Transverse colon (tissue), 4 donors: ENCODE data around the gene NRGN. TPM values are rescaled to one million over a fixed set of nuclear protein-coding genes. Genes with fewer than 3 reads are reported as not detected.
A peak's percentile ranks its signal among the peaks of the same experiment; 100 is the strongest.

Experiments
- DNase-seq: peaks from one replicate; pipeline ENCODE4 v3.0.0-alpha.2; 2019
- H3K27ac ChIP-seq, 4 donors: fragments of 200-600 bp; sonication (generic); 2 replicates each; pipeline ENCODE4 v1.5.1; 2016 to 2018; ENCODE audit warnings: inconsistent platforms in 4 of 4
- H3K27me3 ChIP-seq: fragments of 200-600 bp; sonication (generic); 2 replicates; pipeline ENCODE4 v1.5.1; 2017; ENCODE audit warnings: inconsistent platforms
- H3K36me3 ChIP-seq, 4 donors: fragments of 200-600 bp; sonication (generic); 2 replicates each; pipeline ENCODE4 v1.5.1; 2017 to 2019; ENCODE audit warnings: inconsistent platforms in 4 of 4
- H3K4me1 ChIP-seq, 4 donors: fragments of 200-600 bp; sonication (generic); 2 replicates each; pipeline ENCODE4 v1.5.1; 2017 to 2020; ENCODE audit warnings: inconsistent platforms in 4 of 4
- H3K4me3 ChIP-seq, 4 donors: fragments of 200-600 bp; sonication (generic); 1 replicate in 1 of 4; 2 replicates in 3 of 4; pipeline versions ENCODE4 v1.5.1 to v1.6.1; 2017 to 2019; ENCODE audit warnings: inconsistent platforms in 4 of 4
- H3K9me3 ChIP-seq, 2 donors: fragments of 200-600 bp; sonication (generic); 2 replicates each; pipeline ENCODE4 v1.5.1; 2017 to 2019; ENCODE audit warnings: inconsistent platforms in 2 of 2
- EP300 ChIP-seq: sonication (generic); formaldehyde crosslinking; IDR thresholded peaks from one replicate; pipeline ENCODE4 v1.6.1; 2017; ENCODE audit warnings: antibody characterized with exemption, low read depth
- POLR2A ChIP-seq: fragments of 450-650 bp; IDR thresholded peaks from one replicate; pipeline ENCODE4 v1.6.1; 2016; ENCODE audit warnings: antibody characterized with exemption, mild to moderate bottlenecking, moderate library complexity
- POLR2AphosphoS5 ChIP-seq, 3 donors: sonication (generic); formaldehyde crosslinking; IDR thresholded peaks; one replicate each; pipeline ENCODE4 v1.6.1; 2016; ENCODE audit warnings: antibody characterized with exemption in 3 of 3
- WGBS, 2 donors: methylation state at CpG; one replicate each; pipeline ENCODE4 v1.1.5; 2018; ENCODE audit warnings: low coverage in 1 of 2; 5-methylcytosine and 5-hydroxymethylcytosine counted together
- in situ Hi-C, 4 donors: fragments of 200-750 bp; cut with MboI; loops; one replicate each; pipeline versions ENCODE4 v1.15.0 to v1.15.1; 2017; ENCODE audit warnings: low sequenced_read_pairs in 3 of 4, low pct_ligation_motif_present in 1 of 4, low pct_unique_long_range_greater_than_20kb in 1 of 4
- intact Hi-C: fragments of 100-400 bp; cut with DNase I; formaldehyde crosslinking; loops from one replicate; pipeline ENCODE4 v1.15.1; 2023; ENCODE audit warnings: low total_unique reads
- total RNA-seq, 4 donors: library from RNA; depleted of rRNA; stranded (reverse); fragments of >200 nt; gene quantifications; one replicate each; pipeline ENCODE4 v1.1.0, GENCODE V29; 2016
- TF ChIP-seq, protein P1 (sequence below), 5 experiments: fragments of 200-600 bp in 3 of 5; fragments of 450-650 bp in 2 of 5; sonication (generic) in 3 of 5; IDR thresholded peaks; 1 replicate in 2 of 5; 2 replicates in 3 of 5; pipeline ENCODE4 v1.5.1; 2016 to 2017; ENCODE audit warnings: antibody characterized with exemption in 5 of 5, inconsistent platforms in 3 of 5, mild to moderate bottlenecking in 2 of 5, moderate library complexity in 1 of 5

NRGN gene
- total RNA-seq, 4 donors from 2014 or later = 0.96 to 1.5 TPM; not detected in 2

DNA sequence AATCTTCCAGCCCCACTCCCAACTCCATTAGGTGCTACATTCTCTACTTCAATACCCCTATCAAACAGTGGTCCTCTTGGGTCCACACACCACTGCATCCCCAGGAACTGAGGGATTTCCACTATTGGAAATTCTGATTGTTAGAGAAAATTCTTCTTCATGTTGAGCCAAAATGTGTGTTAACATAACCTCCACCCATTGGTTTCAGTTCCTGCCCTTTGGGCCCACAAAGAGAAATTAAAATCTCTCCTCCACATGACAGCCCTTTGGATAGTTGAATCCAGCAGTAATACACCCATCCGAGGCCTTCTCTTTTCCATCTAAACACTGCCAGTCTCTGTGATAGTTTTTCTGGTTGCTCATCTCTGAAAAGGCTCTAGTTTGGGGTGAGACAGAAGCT is 10.2 kb downstream of the NRGN start:
- Histone ChIP-seq H3K27me3 (peaks cover 37% of the 10 kb centered on the region), H3K36me3 (no peaks in the 10 kb centered on the region), H3K4me1 (peaks cover 6 to 68% (median 43%) of the 10 kb centered on the region in 4 donors), H3K27ac (peak overlapping the region in 3 of 4 donors; percentile 70 to 87 (median 75)), H3K9me3 (no peaks in the 10 kb centered on the region), H3K4me3 (no peak overlapping the region)
- no peak for DNase-seq
- WGBS, 2 donors = 75 to 77% methylated on average over 1 of the region's 1 CpG
- in situ Hi-C loops (loop anchor here in 1 of 4 donors (25.0 kb wide), 1 partner anchor 88 kb away; the partner anchor contains the start of genes SIAE and SPA17), intact Hi-C loops (no loop called here)
- TF ChIP-seq, protein P1, sequence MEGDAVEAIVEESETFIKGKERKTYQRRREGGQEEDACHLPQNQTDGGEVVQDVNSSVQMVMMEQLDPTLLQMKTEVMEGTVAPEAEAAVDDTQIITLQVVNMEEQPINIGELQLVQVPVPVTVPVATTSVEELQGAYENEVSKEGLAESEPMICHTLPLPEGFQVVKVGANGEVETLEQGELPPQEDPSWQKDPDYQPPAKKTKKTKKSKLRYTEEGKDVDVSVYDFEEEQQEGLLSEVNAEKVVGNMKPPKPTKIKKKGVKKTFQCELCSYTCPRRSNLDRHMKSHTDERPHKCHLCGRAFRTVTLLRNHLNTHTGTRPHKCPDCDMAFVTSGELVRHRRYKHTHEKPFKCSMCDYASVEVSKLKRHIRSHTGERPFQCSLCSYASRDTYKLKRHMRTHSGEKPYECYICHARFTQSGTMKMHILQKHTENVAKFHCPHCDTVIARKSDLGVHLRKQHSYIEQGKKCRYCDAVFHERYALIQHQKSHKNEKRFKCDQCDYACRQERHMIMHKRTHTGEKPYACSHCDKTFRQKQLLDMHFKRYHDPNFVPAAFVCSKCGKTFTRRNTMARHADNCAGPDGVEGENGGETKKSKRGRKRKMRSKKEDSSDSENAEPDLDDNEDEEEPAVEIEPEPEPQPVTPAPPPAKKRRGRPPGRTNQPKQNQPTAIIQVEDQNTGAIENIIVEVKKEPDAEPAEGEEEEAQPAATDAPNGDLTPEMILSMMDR (IDR thresholded peaks at IDR 0.05) = no peak
- TF ChIP-seq POLR2AphosphoS5 (IDR thresholded peaks at IDR 0.05) (no peak), EP300 (no peak), POLR2A (no peak)

DNA sequence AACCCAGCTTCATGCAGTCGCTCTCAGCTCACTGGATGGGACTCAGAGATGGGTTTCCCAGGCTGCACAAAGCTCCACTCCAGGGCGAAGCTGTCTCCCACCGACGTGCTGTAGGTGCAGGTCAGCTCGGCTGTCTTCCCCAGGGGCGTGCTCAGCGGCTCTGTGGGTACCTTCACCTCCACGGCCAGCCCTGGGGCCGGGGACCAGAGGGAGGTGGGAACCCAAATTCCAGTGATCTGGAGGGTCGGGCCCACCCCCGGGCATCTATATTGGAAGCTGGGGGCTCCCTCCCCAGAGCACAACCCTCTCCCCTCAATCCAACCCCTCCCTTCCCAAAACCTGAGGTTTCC is 11.6 kb downstream of the NRGN start:
- Histone ChIP-seq H3K27me3 (peaks cover 30% of the 10 kb centered on the region), H3K9me3 (no peaks in the 10 kb centered on the region), H3K36me3 (no peaks in the 10 kb centered on the region), H3K4me3 (peak overlapping the region in 3 of 4 donors; percentile 47 to 57 (median 49)), H3K27ac (peak overlapping the region; percentile 81 to 92 (median 85)), H3K4me1 (peaks cover 6 to 56% (median 34%) of the 10 kb centered on the region in 4 donors)
- DNase-seq = no peak
- WGBS, 2 donors = 18% methylated on average over 11 of the region's 11 CpGs; no CpG with 5 or more reads in 1 of the 2 donors
- TF ChIP-seq, protein P1 (IDR thresholded peaks at IDR 0.05) = no peak
- TF ChIP-seq POLR2A (no peak), EP300 (no peak), POLR2AphosphoS5 (IDR thresholded peaks at IDR 0.05) (no peak)
- intact Hi-C loops = no loop called here
- in situ Hi-C loops = loop anchor here in 1 of 4 donors (25.0 kb wide), 1 partner anchor 89 kb away; the partner anchor contains the start of genes SIAE and SPA17

DNA sequence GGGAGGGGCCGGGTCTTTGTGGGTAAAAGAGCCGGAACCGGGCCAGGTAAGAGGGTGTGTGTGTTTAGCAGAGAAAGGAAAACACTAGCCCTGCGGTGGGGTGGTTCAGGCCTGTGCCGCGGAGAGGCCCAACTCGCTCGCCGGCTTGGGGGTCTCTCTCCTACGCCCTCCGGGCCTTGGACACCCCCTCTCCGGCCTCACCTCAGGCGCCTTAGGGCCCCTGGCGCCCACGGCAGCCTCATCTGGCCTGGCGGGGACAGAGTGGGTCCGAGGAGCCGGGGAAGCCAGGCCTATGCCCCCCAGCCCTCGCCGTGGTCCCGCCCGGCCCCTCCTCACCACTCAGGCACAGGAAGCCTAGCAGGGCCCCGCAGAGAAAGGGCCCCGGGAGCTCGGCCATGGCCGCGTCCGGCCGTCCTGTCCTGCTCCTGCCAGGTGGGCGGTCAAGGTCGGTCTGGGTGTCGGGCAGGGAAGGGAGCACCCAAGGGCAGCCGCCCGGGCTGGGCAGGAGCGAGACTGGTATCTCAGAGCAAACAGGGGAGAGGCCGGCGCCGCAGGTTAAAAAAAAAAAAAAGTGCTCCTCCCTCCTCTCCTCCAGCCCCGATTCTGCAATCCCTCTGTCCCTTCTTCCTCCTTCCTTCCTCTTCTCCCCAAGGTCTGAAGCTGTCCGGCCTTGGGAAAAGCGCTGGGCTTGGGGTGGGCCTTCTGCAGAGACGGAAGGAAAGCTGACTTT is 12.2 kb downstream of the NRGN start, which contains the start of gene VSIG2:
TSS of gene VSIG2 (minus strand) at position 515 of the 730 bp plus-strand sequence. CDS start at position 397, 118 bp downstream.
- Histone ChIP-seq H3K27me3 (peaks cover 30% of the 10 kb centered on the region), H3K9me3 (no peaks in the 10 kb centered on the region), H3K27ac (peak within 1 kb of the TSS; percentile 81 to 92 (median 85)), H3K4me3 (peak within 1 kb of the TSS; percentile 4 to 57 (median 48)), H3K36me3 (no peaks in the 10 kb centered on the region), H3K4me1 (peaks cover 6 to 51% (median 29%) of the 10 kb centered on the region in 4 donors)
- 19 to 21% methylated on average over 4 to 41 of the region's 42 CpGs for WGBS, 2 donors
- in situ Hi-C loops (loop anchor here in 1 of 4 donors (25.0 kb wide), 1 partner anchor 90 kb away; the partner anchor contains the start of genes SIAE and SPA17), intact Hi-C loops (no loop called here)
- peak; percentile 58 for DNase-seq
- TF ChIP-seq POLR2A = peak; percentile 83
- TF ChIP-seq, protein P1 (IDR thresholded peaks at IDR 0.05) = no peak
- no peak for TF ChIP-seq EP300
- TF ChIP-seq POLR2AphosphoS5 (IDR thresholded peaks at IDR 0.05) = peak in 2 of 3 donors; percentile 61 to 71

DNA sequence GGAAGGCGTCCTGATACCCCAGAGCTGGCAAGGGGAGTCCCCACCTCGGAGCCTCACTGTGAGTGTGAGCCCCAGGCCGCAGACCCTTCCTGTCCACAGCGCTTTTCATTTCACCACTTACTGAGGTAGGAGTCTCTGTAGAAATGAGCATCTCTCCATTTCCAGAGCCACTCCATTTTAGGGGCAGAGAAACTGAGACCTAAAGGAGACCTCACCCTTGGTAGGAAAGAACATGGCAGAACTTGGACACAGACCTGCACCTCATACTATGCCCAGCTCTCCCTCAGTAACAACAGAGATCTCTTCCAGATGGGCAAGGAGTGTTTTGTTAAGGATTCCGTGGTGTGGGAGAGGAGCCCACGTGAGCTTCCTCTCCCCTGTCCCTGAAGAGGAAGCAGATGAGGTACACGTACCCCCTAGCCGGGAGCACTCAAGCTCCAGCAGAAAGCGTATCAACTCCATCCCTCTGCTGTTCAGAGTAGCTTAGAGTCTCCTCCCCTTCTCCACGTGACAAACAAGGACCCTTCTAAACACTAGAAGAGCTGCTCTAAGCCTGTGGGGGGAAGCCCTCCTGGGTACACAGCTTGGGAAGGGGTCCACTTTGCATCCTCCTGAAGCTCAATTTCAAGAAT is 12.8 kb downstream of the NRGN start:
- Histone ChIP-seq H3K9me3 (no peaks in the 10 kb centered on the region), H3K27ac (peak overlapping the region; percentile 81 to 92 (median 85)), H3K36me3 (no peaks in the 10 kb centered on the region), H3K4me3 (peak overlapping the region in 3 of 4 donors; percentile 47 to 57 (median 49)), H3K4me1 (peaks cover 6 to 44% (median 24%) of the 10 kb centered on the region in 4 donors), H3K27me3 (peaks cover 31% of the 10 kb centered on the region)
- in situ Hi-C loops = loop anchor here in 1 of 4 donors (25.0 kb wide), 1 partner anchor 90 kb away; the partner anchor contains the start of genes SIAE and SPA17
- no peak for DNase-seq
- TF ChIP-seq POLR2AphosphoS5 (IDR thresholded peaks at IDR 0.05) (no peak), POLR2A (no peak), EP300 (no peak)
- TF ChIP-seq, protein P1 (IDR thresholded peaks at IDR 0.05) = no peak
- WGBS, 2 donors = 64 to 82% methylated on average over 5 to 10 of the region's 10 CpGs
- intact Hi-C loops = no loop called here
